Adipose tissue (tissue), 3 donors: Measurements from ENCODE around the gene CATSPER3. TPM values are rescaled to one million over a fixed set of nuclear protein-coding genes. Genes with fewer than 3 reads are reported as not detected.

Experiments used
- H3K27ac ChIP-seq: one replicate; pipeline ENCODE4 v1.5.1; 2013; ENCODE audit warnings: low read depth, low read length
- WGBS, 3 donors: extraction: QIAGEN DNeasy Blood & Tissue Kit; methylation state at CpG; one replicate each; pipeline ENCODE4 v1.1.7; 2013; 5-methylcytosine and 5-hydroxymethylcytosine counted together
- polyA plus RNA-seq, 3 donors: library from polyadenylated mRNA; stranded (reverse); fragments of 200-250 nt; gene quantifications; one replicate each; pipeline ENCODE4 v1.2.3, GENCODE V29; 2013
- donor health status: healthy with polysubstance abuse.
- donor health status: Bipolar disorder and iron deficiency.
- donor health status: healthy.

The CATSPER3 gene
- polyA plus RNA-seq, 3 donors: 0.58 to 0.76 TPM; not detected in 1

- 0 to 43% (median 31%) methylated on average over 1 of the region's 1 CpG for WGBS, 3 donors
- H3K27ac ChIP-seq: no peak overlapping the region
Observed at GRCh38 chr5:135048930-135049329, 81.2 kb downstream of the CATSPER3 start.

GRCh38 chr5:135050244-135050767, 82.6 kb downstream of the CATSPER3 start:
- WGBS, 3 donors: 8 to 20% (median 14%) methylated on average over 42 to 45 of the region's 45 CpGs
- H3K27ac ChIP-seq: no peak overlapping the region

- H3K27ac ChIP-seq: no peak overlapping the region
- WGBS, 3 donors: 47 to 60% (median 56%) methylated on average over 3 of the region's 3 CpGs
Observed at GRCh38 chr5:135051399-135051798, 83.7 kb downstream of the CATSPER3 start.

- no peak overlapping the region for H3K27ac ChIP-seq
- 46 to 66% (median 47%) methylated on average over 11 of the region's 11 CpGs for WGBS, 3 donors
Observed at GRCh38 chr5:135051872-135052271, 84.2 kb downstream of the CATSPER3 start.

GRCh38 chr5:135052511-135053145, 84.9 kb downstream of the CATSPER3 start:
- no peak overlapping the region for H3K27ac ChIP-seq
- 50 to 52% (median 51%) methylated on average over 6 of the region's 6 CpGs for WGBS, 3 donors

GRCh38 chr5:135053278-135053677, 85.6 kb downstream of the CATSPER3 start:
- no peak overlapping the region for H3K27ac ChIP-seq
- WGBS, 3 donors: 58 to 65% (median 60%) methylated on average over 3 of the region's 3 CpGs

GRCh38 chr5:135053989-135054388, 86.3 kb downstream of the CATSPER3 start:
- no peak overlapping the region for H3K27ac ChIP-seq
- 16 to 49% (median 46%) methylated on average over 8 of the region's 8 CpGs for WGBS, 3 donors

- H3K27ac ChIP-seq: no peak overlapping the region
- WGBS, 3 donors: 51 to 81% (median 76%) methylated on average over 2 of the region's 2 CpGs
Observed at GRCh38 chr5:135054546-135054945, 86.8 kb downstream of the CATSPER3 start.

- 58 to 69% (median 59%) methylated on average over 5 of the region's 5 CpGs for WGBS, 3 donors
- no peak overlapping the region for H3K27ac ChIP-seq
Observed at GRCh38 chr5:135055396-135055795, 87.7 kb downstream of the CATSPER3 start.

- 78 to 88% (median 79%) methylated on average over 8 of the region's 8 CpGs for WGBS, 3 donors
Observed at GRCh38 chr5:135056316-135057030, 88.8 kb downstream of the CATSPER3 start.

GRCh38 chr5:135057233-135057632, 89.5 kb downstream of the CATSPER3 start:
- 67 to 82% (median 82%) methylated on average over 2 of the region's 2 CpGs for WGBS, 3 donors
- H3K27ac ChIP-seq: no peak overlapping the region

More at GRCh38 chr5:135056316-135057030, 88.8 kb downstream of the CATSPER3 start:
- no peak overlapping the region for H3K27ac ChIP-seq

- no peak overlapping the region for H3K27ac ChIP-seq
- WGBS, 3 donors: 60 to 71% (median 63%) methylated on average over 8 of the region's 8 CpGs
Observed at GRCh38 chr5:135058331-135058732, 90.6 kb downstream of the CATSPER3 start.

- H3K27ac ChIP-seq: no peak overlapping the region
- WGBS, 3 donors: 70 to 73% (median 71%) methylated on average over 12 of the region's 12 CpGs
Observed at GRCh38 chr5:135059000-135059923, 91.6 kb downstream of the CATSPER3 start.

GRCh38 chr5:135060021-135060420, 92.3 kb downstream of the CATSPER3 start:
- WGBS, 3 donors: 64 to 77% (median 74%) methylated on average over 3 of the region's 3 CpGs
- no peak overlapping the region for H3K27ac ChIP-seq

GRCh38 chr5:135061001-135061400, 93.3 kb downstream of the CATSPER3 start:
- H3K27ac ChIP-seq: no peak overlapping the region
- WGBS, 3 donors: 84 to 94% (median 93%) methylated on average over 6 of the region's 6 CpGs
